Colonic mucosa (tissue), 4 donors: ENCODE data around the gene ZNF440. TPM values are rescaled to one million over a fixed set of nuclear protein-coding genes. Genes with fewer than 3 reads are reported as not detected.
"Not testable (repeated sequence)": the region's sequence is repeated elsewhere in the genome, so short reads cannot be mapped to it uniquely, and the experiment has no call there.

Source experiments
- DNase-seq: peaks from one replicate; pipeline ENCODE4 v3.0.0-alpha.2; 2020
- H3K27ac ChIP-seq: fragments of 200-600 bp; one replicate; pipeline ENCODE4 v1.8.0; 2021
- H3K27me3 ChIP-seq: fragments of 200-600 bp; one replicate; pipeline ENCODE4 v1.8.0; 2021
- H3K36me3 ChIP-seq: fragments of 200-600 bp; one replicate; pipeline ENCODE4 v1.8.0; 2021
- H3K4me1 ChIP-seq: fragments of 200-600 bp; one replicate; pipeline ENCODE4 v1.8.0; 2021; ENCODE audit warnings: mild to moderate bottlenecking
- H3K4me3 ChIP-seq: fragments of 200-600 bp; one replicate; pipeline ENCODE4 v1.8.0; 2021
- H3K9ac ChIP-seq, 2 donors: one replicate each; pipeline ENCODE4 v1.7.0; 2013; ENCODE audit warnings: control low read depth in 2 of 2, low read depth in 2 of 2, low read length in 2 of 2
- H3K9me3 ChIP-seq: fragments of 200-600 bp; one replicate; pipeline ENCODE4 v1.8.0; 2021
- CTCF ChIP-seq: fragments of 200-600 bp; IDR thresholded peaks from one replicate; pipeline ENCODE4 v1.8.0; 2022; ENCODE audit warnings: antibody characterized with exemption, mild to moderate bottlenecking
- intact Hi-C: fragments of 100-400 bp; cut with DNase I; formaldehyde crosslinking; loops from one replicate; pipeline ENCODE4 v1.14.1; 2022
- total RNA-seq, 2 donors: library from RNA; stranded (reverse); fragmentation: NEBNext Ultra II Directional in 1 of 2; extraction: Animal tissue kit (Norgen Biotek cat#: 25700) in 1 of 2; gene quantifications; one replicate each; pipeline ENCODE4 v1.2.1, GENCODE V29; 2021
- donor health status: healthy.
- donor health status: DM: no; HTN: no; CAD: no.
- donor health status: DM: no; HTN: no; CAD: no.

The ZNF440 gene
- total RNA-seq, 2 donors from 2014 or later, result 31.4 to 32.2 TPM

- intact Hi-C loops, result no loop called here
These were observed 19.5 kb downstream of the ZNF440 start for GRCh38 chr19:11833541-11833940.

GRCh38 chr19:11835626-11836066 lies 21.6 kb downstream of the ZNF440 start:
- H3K27ac ChIP-seq, H3K27me3 ChIP-seq, H3K4me1 ChIP-seq, H3K9ac ChIP-seq, intact Hi-C loops, H3K4me3 ChIP-seq, H3K9me3 ChIP-seq: not testable (repeated sequence)
- peaks cover 20% of the 10 kb centered on the region for H3K36me3 ChIP-seq
- DNase-seq, result peak; percentile 37

More at GRCh38 chr19:11833541-11833940, 19.5 kb downstream of the ZNF440 start:
- DNase-seq, result no peak
- Histone ChIP-seq H3K9ac (no peak overlapping the region), H3K4me1 (no peaks in the 10 kb centered on the region), H3K9me3 (peaks cover 8% of the 10 kb centered on the region), H3K36me3 (peaks cover 27% of the 10 kb centered on the region), H3K27me3 (no peaks in the 10 kb centered on the region), H3K4me3 (no peak overlapping the region), H3K27ac (no peak overlapping the region)
- TF ChIP-seq CTCF, result no peak

- H3K4me3 ChIP-seq, result no peak overlapping the region
- intact Hi-C loops, result no loop called here
- no peak overlapping the region for H3K27ac ChIP-seq
- DNase-seq, result no peak
- H3K9ac ChIP-seq, result no peak overlapping the region
- no peaks in the 10 kb centered on the region for H3K9me3 ChIP-seq
- no peaks in the 10 kb centered on the region for H3K4me1 ChIP-seq
- no peaks in the 10 kb centered on the region for H3K27me3 ChIP-seq
- no peaks in the 10 kb centered on the region for H3K36me3 ChIP-seq
- no peak for TF ChIP-seq CTCF
These were observed 29.6 kb downstream of the ZNF440 start for GRCh38 chr19:11843722-11844121.

GRCh38 chr19:11847615-11848014 lies 33.5 kb downstream of the ZNF440 start:
- H3K4me1 ChIP-seq, H3K27me3 ChIP-seq, DNase-seq, H3K9me3 ChIP-seq, H3K4me3 ChIP-seq, H3K9ac ChIP-seq, H3K27ac ChIP-seq, H3K36me3 ChIP-seq, intact Hi-C loops: not testable (repeated sequence)

GRCh38 chr19:11848200-11848593 lies 34.1 kb downstream of the ZNF440 start:
- Histone ChIP-seq H3K9me3 (no peaks in the 10 kb centered on the region), H3K9ac (no peak overlapping the region), H3K27me3 (no peaks in the 10 kb centered on the region), H3K36me3 (no peaks in the 10 kb centered on the region), H3K4me3 (peak overlapping the region; percentile 70), H3K27ac (no peak overlapping the region), H3K4me1 (no peaks in the 10 kb centered on the region)
- intact Hi-C loops, result no loop called here
- no peak for DNase-seq
- no peak for TF ChIP-seq CTCF

GRCh38 chr19:11848594-11849469 lies 34.8 kb downstream of the ZNF440 start, which contains the start of gene ZNF439:
TSS of gene ZNF439 (plus strand) at chr19:11848726. CDS start at chr19:11848868, 142 bp downstream.
- H3K27me3 ChIP-seq, result no peaks in the 10 kb centered on the region
- peak within 1 kb of the TSS; percentile 70 for H3K4me3 ChIP-seq
- no peaks in the 10 kb centered on the region for H3K4me1 ChIP-seq
- intact Hi-C loops, result no loop called here
- no peaks in the 10 kb centered on the region for H3K9me3 ChIP-seq
- H3K36me3 ChIP-seq, result no peaks in the 10 kb centered on the region
- peak within 1 kb of the TSS; percentile 27 to 72 for H3K9ac ChIP-seq
- H3K27ac ChIP-seq, result peak within 1 kb of the TSS; percentile 46
- peak; percentile 98 for DNase-seq
- no peak for TF ChIP-seq CTCF

GRCh38 chr19:11850289-11850688 lies 36.2 kb downstream of the ZNF440 start:
- H3K27me3 ChIP-seq, H3K9me3 ChIP-seq, H3K27ac ChIP-seq, H3K36me3 ChIP-seq, intact Hi-C loops, H3K4me1 ChIP-seq, DNase-seq, H3K9ac ChIP-seq, H3K4me3 ChIP-seq: not testable (repeated sequence)
